ENCODE measurements around the gene CDH15.

The CDH15 gene

GRCh38 chr16:89142474-89143195 is 28.9 kb upstream of the CDH15 start:
- Histone ChIP-seq H3K36me3 (ENCODE audit: control insufficient read depth, low read depth, low read length) (peaks cover 12% of the 10 kb centered on the region), H3K9ac (ENCODE audit: low read length) (no peak overlapping the region), H3K4me1 (ENCODE audit: control insufficient read depth, low read depth, low read length) (no peaks in the 10 kb centered on the region), H3K4me3 (ENCODE audit: low read length) (no peak overlapping the region), H3K27me3 (ENCODE audit: control insufficient read depth, insufficient read depth, low read length) (no peaks in the 10 kb centered on the region), H3K9me3 (ENCODE audit: control insufficient read depth, low read depth, low read length) (no peaks in the 10 kb centered on the region), H3K27ac (ENCODE audit: low read length) (no peak overlapping the region)

DNA sequence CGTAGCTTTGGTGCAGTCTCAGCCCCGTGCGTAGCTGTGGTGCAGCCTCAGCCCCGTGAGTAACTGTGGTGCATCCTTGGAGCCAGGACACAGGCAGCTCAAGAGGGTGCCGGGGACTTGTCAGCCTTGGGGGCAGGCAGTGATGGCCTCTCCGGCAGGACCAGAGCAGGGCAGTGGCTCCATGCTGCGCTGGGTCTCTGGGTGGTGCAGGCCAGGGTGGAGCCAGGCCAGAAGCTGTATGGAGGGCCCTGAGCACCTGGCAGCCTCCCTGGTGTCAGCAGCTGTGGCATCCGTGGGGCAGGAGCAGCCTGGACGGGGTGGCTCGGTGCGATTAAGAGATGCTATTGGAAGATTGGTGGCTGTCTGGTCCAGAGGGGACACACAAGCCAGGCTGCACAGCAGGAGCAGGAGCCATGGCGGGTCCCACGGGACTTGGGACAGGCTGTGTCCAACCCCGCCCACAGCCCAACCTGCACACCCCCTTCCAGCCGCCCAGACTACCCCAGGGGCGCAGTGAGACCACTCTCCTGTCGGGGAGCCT is 28.3 kb upstream of the CDH15 start:
- Histone ChIP-seq H3K9ac (ENCODE audit: low read length) (no peak overlapping the region), H3K36me3 (ENCODE audit: control insufficient read depth, low read depth, low read length) (peaks cover 12% of the 10 kb centered on the region), H3K9me3 (ENCODE audit: control insufficient read depth, low read depth, low read length) (no peaks in the 10 kb centered on the region), H3K27me3 (ENCODE audit: control insufficient read depth, insufficient read depth, low read length) (no peaks in the 10 kb centered on the region), H3K4me1 (ENCODE audit: control insufficient read depth, low read depth, low read length) (no peaks in the 10 kb centered on the region), H3K4me3 (ENCODE audit: low read length) (no peak overlapping the region), H3K27ac (ENCODE audit: low read length) (no peak overlapping the region)

DNA sequence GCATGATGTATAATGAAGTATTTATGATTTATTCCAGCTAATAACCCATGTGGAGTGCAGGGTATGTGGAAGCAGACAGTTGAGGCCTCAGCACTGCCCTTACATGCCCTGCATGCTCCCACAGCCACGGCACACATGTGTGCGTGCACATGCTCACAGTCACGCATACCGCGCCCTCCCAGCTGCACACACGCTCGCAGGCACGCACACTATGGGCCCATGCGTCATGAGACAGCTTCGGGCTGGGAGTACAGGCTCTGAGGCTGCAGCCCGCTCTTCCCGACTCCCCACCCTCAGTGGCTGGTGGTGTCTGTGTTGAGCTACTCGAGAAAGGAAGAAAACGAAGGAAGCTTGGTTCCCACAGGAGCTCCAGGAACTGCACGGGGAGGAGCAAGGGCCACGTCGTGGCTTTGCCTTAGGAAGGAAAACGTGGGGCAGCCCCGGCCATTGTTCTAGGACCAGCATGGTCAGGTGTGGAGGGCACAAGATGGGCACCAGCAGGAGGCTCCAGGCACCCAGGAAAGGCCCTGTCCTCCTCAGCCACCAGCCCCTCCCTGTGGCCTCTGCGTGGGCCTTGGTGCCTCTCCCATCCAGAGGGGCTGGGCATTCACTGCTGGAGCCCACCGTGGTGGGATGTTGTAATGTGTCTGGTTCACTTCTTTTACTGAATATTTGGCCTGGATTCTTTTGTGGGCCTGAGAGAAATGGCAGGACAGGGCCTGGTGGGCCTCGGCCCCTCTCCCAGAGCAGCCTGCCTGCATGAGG is 27.5 kb upstream of the CDH15 start:
- Histone ChIP-seq H3K4me3 (ENCODE audit: low read length) (no peak overlapping the region), H3K9ac (ENCODE audit: low read length) (no peak overlapping the region), H3K27ac (ENCODE audit: low read length) (no peak overlapping the region), H3K9me3 (ENCODE audit: control insufficient read depth, low read depth, low read length) (peaks cover 1% of the 10 kb centered on the region), H3K36me3 (ENCODE audit: control insufficient read depth, low read depth, low read length) (peaks cover 12% of the 10 kb centered on the region), H3K4me1 (ENCODE audit: control insufficient read depth, low read depth, low read length) (no peaks in the 10 kb centered on the region), H3K27me3 (ENCODE audit: control insufficient read depth, insufficient read depth, low read length) (no peaks in the 10 kb centered on the region)

DNA sequence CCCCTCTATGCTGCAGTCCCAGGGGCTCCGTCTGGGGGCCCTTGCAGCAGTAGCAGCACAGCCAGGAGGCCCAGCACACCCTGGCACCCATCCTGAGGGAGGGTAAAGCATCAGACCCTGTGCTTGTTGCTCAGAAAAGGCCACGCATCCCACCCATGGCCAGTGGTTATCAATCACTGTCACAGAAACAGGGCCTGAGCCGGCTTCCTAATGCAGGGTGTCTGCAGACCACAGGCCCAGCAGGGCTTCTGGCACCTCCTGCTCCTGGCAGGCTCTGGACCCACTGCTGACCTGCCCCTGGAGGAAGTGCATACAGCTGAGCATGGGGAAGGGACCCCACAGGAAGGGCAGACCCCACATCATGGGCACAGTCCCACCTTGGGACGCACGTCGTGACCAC is 26.9 kb upstream of the CDH15 start:
- H3K36me3 ChIP-seq (ENCODE audit: control insufficient read depth, low read depth, low read length) = peaks cover 12% of the 10 kb centered on the region
- no peaks in the 10 kb centered on the region for H3K4me1 ChIP-seq (ENCODE audit: control insufficient read depth, low read depth, low read length)
- H3K4me3 ChIP-seq (ENCODE audit: low read length) = no peak overlapping the region
- H3K27ac ChIP-seq (ENCODE audit: low read length) = no peak overlapping the region
- no peak overlapping the region for H3K9ac ChIP-seq (ENCODE audit: low read length)
- H3K27me3 ChIP-seq (ENCODE audit: control insufficient read depth, insufficient read depth, low read length) = no peaks in the 10 kb centered on the region
- peaks cover 6% of the 10 kb centered on the region for H3K9me3 ChIP-seq (ENCODE audit: control insufficient read depth, low read depth, low read length)

DNA sequence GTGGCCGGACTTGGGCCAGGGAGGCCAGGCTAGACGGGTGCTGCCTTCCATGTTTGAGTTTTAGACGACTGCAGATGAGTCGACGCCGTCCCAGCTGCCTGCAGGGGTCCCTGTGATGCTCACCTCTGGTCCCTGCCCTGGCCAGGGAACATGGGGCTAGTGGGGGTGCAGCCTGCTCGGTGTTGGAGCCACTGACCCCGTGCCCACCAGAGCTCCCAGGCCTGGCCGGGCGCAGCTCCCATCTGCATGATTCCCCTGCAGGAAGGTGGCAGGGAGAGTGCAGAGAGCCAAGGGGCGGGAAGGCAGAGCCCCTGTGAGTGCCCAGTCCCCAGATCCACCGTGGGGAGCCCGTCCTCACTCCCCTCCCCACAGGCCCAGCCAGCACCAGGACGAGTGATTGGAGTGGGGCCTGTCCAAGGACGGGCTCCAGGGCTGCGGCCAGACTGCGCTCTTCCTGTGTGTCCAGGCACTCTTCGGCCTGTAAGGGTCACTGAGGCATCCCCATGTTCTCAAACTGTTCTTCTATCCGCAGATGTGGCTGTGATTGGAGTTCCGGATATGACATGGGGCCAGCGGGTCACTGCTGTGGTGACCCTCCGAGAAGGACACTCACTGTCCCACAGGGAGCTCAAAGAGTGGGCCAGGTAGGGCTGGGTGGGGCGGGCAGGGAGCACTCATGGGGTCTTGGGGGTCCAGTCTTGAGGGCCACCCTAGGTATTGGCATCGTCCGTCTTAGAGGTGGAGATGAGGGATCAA is 26.0 kb upstream of the CDH15 start:
- H3K36me3 ChIP-seq (ENCODE audit: control insufficient read depth, low read depth, low read length) = peaks cover 11% of the 10 kb centered on the region
- H3K27ac ChIP-seq (ENCODE audit: low read length) = no peak overlapping the region
- H3K4me3 ChIP-seq (ENCODE audit: low read length) = no peak overlapping the region
- H3K9ac ChIP-seq (ENCODE audit: low read length) = no peak overlapping the region
- no peaks in the 10 kb centered on the region for H3K4me1 ChIP-seq (ENCODE audit: control insufficient read depth, low read depth, low read length)
- no peaks in the 10 kb centered on the region for H3K27me3 ChIP-seq (ENCODE audit: control insufficient read depth, insufficient read depth, low read length)
- H3K9me3 ChIP-seq (ENCODE audit: control insufficient read depth, low read depth, low read length) = peaks cover 6% of the 10 kb centered on the region

- no peak overlapping the region for H3K9ac ChIP-seq (ENCODE audit: low read length)
- H3K4me3 ChIP-seq (ENCODE audit: low read length) = no peak overlapping the region
- peaks cover 6% of the 10 kb centered on the region for H3K9me3 ChIP-seq (ENCODE audit: control insufficient read depth, low read depth, low read length)
- peaks cover 6% of the 10 kb centered on the region for H3K36me3 ChIP-seq (ENCODE audit: control insufficient read depth, low read depth, low read length)
- H3K4me1 ChIP-seq (ENCODE audit: control insufficient read depth, low read depth, low read length) = no peaks in the 10 kb centered on the region
- no peak overlapping the region for H3K27ac ChIP-seq (ENCODE audit: low read length)
- no peaks in the 10 kb centered on the region for H3K27me3 ChIP-seq (ENCODE audit: control insufficient read depth, insufficient read depth, low read length)
Observed at GRCh38 chr16:89146211-89147005, 25.1 kb upstream of the CDH15 start.

DNA sequence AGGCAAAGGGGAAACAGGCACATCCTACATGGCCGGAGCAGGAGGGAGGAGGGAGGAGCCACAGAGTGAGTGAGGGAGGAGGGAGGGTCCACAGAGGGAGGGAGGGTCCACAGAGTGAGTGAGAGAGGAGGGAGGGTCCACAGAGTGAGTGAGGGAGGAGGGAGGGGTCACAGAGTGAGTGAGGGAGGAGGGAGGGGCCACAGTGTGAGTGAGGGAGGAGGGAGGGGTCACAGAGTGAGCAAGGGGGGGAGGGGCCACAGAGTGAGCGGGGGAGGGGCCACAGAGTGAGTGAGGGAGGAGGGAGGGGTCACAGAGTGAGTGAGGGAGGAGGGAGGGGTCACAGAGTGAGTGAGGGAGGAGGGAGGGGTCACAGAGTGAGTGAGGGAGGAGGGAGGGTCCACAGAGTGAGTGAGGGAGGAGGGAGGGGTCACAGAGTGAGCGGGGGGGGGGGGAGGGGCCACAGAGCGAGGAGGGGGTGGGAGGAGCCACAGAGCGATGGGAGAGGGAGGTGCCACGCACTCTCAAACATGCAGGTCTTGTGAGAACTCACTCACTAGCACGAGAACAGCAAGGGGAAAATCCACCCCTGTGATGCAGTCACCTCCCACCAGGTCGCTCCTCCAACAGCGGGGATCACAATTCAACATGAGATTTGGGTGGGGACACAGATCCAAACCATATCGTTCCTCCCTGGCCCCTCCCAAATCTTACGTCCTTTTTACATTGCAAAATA is 24.3 kb upstream of the CDH15 start:
- H3K9me3 ChIP-seq (ENCODE audit: control insufficient read depth, low read depth, low read length) = peaks cover 6% of the 10 kb centered on the region
- H3K9ac ChIP-seq (ENCODE audit: low read length) = no peak overlapping the region
- H3K27ac ChIP-seq (ENCODE audit: low read length) = no peak overlapping the region
- no peaks in the 10 kb centered on the region for H3K4me1 ChIP-seq (ENCODE audit: control insufficient read depth, low read depth, low read length)
- H3K36me3 ChIP-seq (ENCODE audit: control insufficient read depth, low read depth, low read length) = peaks cover 6% of the 10 kb centered on the region
- H3K27me3 ChIP-seq (ENCODE audit: control insufficient read depth, insufficient read depth, low read length) = no peaks in the 10 kb centered on the region
- no peak overlapping the region for H3K4me3 ChIP-seq (ENCODE audit: low read length)

- no peaks in the 10 kb centered on the region for H3K4me1 ChIP-seq (ENCODE audit: control insufficient read depth, low read depth, low read length)
- no peaks in the 10 kb centered on the region for H3K27me3 ChIP-seq (ENCODE audit: control insufficient read depth, insufficient read depth, low read length)
- H3K9me3 ChIP-seq (ENCODE audit: control insufficient read depth, low read depth, low read length) = peaks cover 6% of the 10 kb centered on the region
- no peak overlapping the region for H3K9ac ChIP-seq (ENCODE audit: low read length)
- no peak overlapping the region for H3K4me3 ChIP-seq (ENCODE audit: low read length)
- no peak overlapping the region for H3K27ac ChIP-seq (ENCODE audit: low read length)
- H3K36me3 ChIP-seq (ENCODE audit: control insufficient read depth, low read depth, low read length) = peaks cover 6% of the 10 kb centered on the region
Observed at GRCh38 chr16:89149386-89149785, 22.2 kb upstream of the CDH15 start.

- peaks cover 6% of the 10 kb centered on the region for H3K36me3 ChIP-seq (ENCODE audit: control insufficient read depth, low read depth, low read length)
- no peaks in the 10 kb centered on the region for H3K4me1 ChIP-seq (ENCODE audit: control insufficient read depth, low read depth, low read length)
- no peak overlapping the region for H3K9ac ChIP-seq (ENCODE audit: low read length)
- H3K27me3 ChIP-seq (ENCODE audit: control insufficient read depth, insufficient read depth, low read length) = no peaks in the 10 kb centered on the region
- H3K27ac ChIP-seq (ENCODE audit: low read length) = no peak overlapping the region
- H3K4me3 ChIP-seq (ENCODE audit: low read length) = no peak overlapping the region
- H3K9me3 ChIP-seq (ENCODE audit: control insufficient read depth, low read depth, low read length) = peaks cover 6% of the 10 kb centered on the region
Observed at GRCh38 chr16:89150090-89150835, 21.3 kb upstream of the CDH15 start.

GRCh38 chr16:89150981-89151380 is 20.6 kb upstream of the CDH15 start:
- Histone ChIP-seq H3K9ac (ENCODE audit: low read length) (no peak overlapping the region), H3K9me3 (ENCODE audit: control insufficient read depth, low read depth, low read length) (peaks cover 6% of the 10 kb centered on the region), H3K27ac (ENCODE audit: low read length) (no peak overlapping the region), H3K27me3 (ENCODE audit: control insufficient read depth, insufficient read depth, low read length) (no peaks in the 10 kb centered on the region), H3K4me1 (ENCODE audit: control insufficient read depth, low read depth, low read length) (no peaks in the 10 kb centered on the region), H3K4me3 (ENCODE audit: low read length) (no peak overlapping the region), H3K36me3 (ENCODE audit: control insufficient read depth, low read depth, low read length) (peaks cover 6% of the 10 kb centered on the region)

Data from iPS-18a (cell line).